GM12874 (cell line): ENCODE data around the gene BLID.

Experiments
- TF ChIP-seq, protein P1 (sequence below): IDR thresholded peaks from 2 replicates; pipeline ENCODE4 v1.5.1; 2011; ENCODE audit warnings: low read depth, mild to moderate bottlenecking, control low read depth, low read length, moderate library complexity; ENCODE audit not compliant: insufficient read depth

BLID gene

GRCh38 chr11:122093731-122094275, 22.2 kb downstream of the BLID start:
- TF ChIP-seq, protein P1, sequence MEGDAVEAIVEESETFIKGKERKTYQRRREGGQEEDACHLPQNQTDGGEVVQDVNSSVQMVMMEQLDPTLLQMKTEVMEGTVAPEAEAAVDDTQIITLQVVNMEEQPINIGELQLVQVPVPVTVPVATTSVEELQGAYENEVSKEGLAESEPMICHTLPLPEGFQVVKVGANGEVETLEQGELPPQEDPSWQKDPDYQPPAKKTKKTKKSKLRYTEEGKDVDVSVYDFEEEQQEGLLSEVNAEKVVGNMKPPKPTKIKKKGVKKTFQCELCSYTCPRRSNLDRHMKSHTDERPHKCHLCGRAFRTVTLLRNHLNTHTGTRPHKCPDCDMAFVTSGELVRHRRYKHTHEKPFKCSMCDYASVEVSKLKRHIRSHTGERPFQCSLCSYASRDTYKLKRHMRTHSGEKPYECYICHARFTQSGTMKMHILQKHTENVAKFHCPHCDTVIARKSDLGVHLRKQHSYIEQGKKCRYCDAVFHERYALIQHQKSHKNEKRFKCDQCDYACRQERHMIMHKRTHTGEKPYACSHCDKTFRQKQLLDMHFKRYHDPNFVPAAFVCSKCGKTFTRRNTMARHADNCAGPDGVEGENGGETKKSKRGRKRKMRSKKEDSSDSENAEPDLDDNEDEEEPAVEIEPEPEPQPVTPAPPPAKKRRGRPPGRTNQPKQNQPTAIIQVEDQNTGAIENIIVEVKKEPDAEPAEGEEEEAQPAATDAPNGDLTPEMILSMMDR, result no peak

DNA sequence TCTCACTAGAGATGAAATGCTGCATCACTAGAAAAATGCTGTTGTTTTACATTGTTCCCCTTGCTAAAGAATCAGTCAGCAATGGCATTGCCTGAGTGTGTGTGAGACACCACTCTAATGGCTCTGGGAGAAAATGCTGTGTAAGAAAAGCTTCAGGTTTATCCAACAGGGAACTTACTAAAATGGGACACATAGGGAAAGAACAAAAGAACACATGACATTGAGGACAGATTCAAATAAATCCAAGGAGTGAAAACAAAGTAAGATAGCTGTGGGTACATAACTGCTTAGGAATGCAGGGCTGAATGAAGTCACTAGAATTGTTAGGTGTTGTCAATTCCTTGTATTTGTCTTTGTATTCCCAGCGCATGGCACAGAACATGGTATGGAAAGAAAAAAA, 24.2 kb downstream of the BLID start:
- TF ChIP-seq, protein P1, result no peak

GRCh38 chr11:122089111-122089510, 26.9 kb downstream of the BLID start:
- TF ChIP-seq, protein P1, result no peak

- TF ChIP-seq, protein P1, result no peak
Observed at GRCh38 chr11:122085712-122086111, 30.3 kb downstream of the BLID start.

DNA sequence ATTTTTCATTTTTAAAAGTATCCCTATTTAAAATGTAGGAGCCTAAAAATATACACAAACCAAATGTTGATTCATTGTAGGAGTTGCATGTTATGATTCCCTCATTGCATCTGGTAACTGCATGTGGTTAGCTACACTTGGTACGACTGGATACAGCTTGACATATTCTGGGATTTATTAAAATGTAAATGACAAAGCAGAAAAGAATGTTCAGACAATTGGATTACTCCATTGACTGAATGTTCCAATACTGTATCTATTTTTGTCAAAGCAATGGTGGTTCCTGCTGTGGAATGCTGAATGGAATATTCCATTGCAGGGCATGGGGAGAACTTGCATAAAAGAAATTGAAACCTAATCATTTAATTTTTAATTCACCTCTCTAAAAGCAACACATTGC, 30.8 kb downstream of the BLID start:
- TF ChIP-seq, protein P1, result no peak

DNA sequence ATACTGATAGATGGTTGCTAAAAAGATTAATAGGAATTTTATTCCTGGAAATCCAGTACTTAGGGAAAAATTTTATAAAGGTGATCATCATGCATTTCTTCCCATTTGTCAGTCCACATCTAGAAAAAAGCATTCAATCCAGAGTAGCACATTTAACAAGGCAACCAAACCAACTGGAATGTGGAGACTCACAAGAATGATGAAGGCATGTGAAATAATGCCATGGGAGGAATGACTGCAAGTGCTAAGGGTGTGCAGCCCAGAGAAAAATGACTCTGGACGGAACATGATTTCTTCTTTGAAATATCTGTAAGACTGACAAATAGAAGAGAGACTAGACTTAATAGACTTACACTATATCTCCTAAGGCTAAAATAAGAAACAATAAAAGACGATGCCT, 33.8 kb downstream of the BLID start:
- TF ChIP-seq, protein P1, result no peak

DNA sequence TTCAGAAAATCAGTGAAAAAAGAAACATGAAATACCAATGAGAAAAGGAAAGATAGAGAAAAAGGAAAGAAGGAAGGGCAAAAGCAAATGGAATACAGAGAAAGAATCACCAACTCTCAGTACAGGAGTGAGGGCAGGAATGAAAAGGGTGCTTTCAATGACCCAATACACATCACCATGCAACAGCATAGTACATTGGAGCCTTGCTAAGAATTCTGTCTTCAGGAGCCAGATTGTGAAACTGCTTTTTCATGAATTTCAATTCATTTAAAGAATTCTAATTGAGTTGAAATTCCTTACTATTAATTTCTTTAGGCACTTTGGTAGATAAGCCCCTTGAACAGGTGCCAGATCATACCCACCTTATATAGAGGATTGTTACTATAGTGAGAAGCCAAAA, 34.9 kb downstream of the BLID start:
- TF ChIP-seq, protein P1, result no peak
